Measurements from ENCODE around the gene PANX2.

GRCh38 chr22:50203288-50203687 lies 32.8 kb downstream of the PANX2 start:
- TF ChIP-seq, protein P1, sequence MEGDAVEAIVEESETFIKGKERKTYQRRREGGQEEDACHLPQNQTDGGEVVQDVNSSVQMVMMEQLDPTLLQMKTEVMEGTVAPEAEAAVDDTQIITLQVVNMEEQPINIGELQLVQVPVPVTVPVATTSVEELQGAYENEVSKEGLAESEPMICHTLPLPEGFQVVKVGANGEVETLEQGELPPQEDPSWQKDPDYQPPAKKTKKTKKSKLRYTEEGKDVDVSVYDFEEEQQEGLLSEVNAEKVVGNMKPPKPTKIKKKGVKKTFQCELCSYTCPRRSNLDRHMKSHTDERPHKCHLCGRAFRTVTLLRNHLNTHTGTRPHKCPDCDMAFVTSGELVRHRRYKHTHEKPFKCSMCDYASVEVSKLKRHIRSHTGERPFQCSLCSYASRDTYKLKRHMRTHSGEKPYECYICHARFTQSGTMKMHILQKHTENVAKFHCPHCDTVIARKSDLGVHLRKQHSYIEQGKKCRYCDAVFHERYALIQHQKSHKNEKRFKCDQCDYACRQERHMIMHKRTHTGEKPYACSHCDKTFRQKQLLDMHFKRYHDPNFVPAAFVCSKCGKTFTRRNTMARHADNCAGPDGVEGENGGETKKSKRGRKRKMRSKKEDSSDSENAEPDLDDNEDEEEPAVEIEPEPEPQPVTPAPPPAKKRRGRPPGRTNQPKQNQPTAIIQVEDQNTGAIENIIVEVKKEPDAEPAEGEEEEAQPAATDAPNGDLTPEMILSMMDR (conservative IDR thresholded peaks at IDR 0.05; ENCODE audit: low read length), result no peak
- TF ChIP-seq EZH2phosphoT487 (IDR thresholded peaks at IDR 0.05; ENCODE audit: borderline replicate concordance, low read depth, low read length), result no peak

All from OCI-LY7 (cell line).